ENCODE results near the gene ZNF423.
A peak's percentile ranks its signal among the peaks of the same experiment; 100 is the strongest.

The ZNF423 gene

GRCh38 chr16:49464877-49465504 lies 390.9 kb downstream of the ZNF423 start:
- no peak for TF ChIP-seq YY1 (IDR thresholded peaks at IDR 0.05; ENCODE audit: insufficient read depth, insufficient read length)
- TF ChIP-seq ZNF274 (IDR thresholded peaks at IDR 0.05; ENCODE audit: low read depth, low read length): no peak
- no peak for TF ChIP-seq SUZ12 (IDR thresholded peaks at IDR 0.05; ENCODE audit: extremely low read depth, insufficient read depth, insufficient read length)
- peaks cover 27% of the 10 kb centered on the region for H3K27me3 ChIP-seq (ENCODE audit: insufficient read depth, insufficient read length)
- H3K4me3 ChIP-seq (ENCODE audit: insufficient read length, low read depth): peak overlapping the region; percentile 55
- no peaks in the 10 kb centered on the region for H3K36me3 ChIP-seq (ENCODE audit: insufficient read depth, insufficient read length, low read length)
- peaks cover 6% of the 10 kb centered on the region for H3K4me1 ChIP-seq (ENCODE audit: insufficient read depth, insufficient read length)
- H3K9me3 ChIP-seq (ENCODE audit: insufficient read depth, low read length): no peaks in the 10 kb centered on the region
- DNase-seq (ENCODE audit: low read depth, low spot score): no peak
- peak overlapping the region; percentile 84 for H3K9ac ChIP-seq (ENCODE audit: insufficient read length, low read depth)

GRCh38 chr16:49464093-49464492 lies 391.8 kb downstream of the ZNF423 start:
- Histone ChIP-seq H3K27me3 (ENCODE audit: insufficient read depth, insufficient read length) (peaks cover 27% of the 10 kb centered on the region), H3K9me3 (ENCODE audit: insufficient read depth, low read length) (no peaks in the 10 kb centered on the region), H3K4me3 (ENCODE audit: insufficient read length, low read depth) (no peak overlapping the region), H3K9ac (ENCODE audit: insufficient read length, low read depth) (no peak overlapping the region), H3K36me3 (ENCODE audit: insufficient read depth, insufficient read length, low read length) (no peaks in the 10 kb centered on the region), H3K4me1 (ENCODE audit: insufficient read depth, insufficient read length) (peaks cover 3% of the 10 kb centered on the region)
- no peak for DNase-seq (ENCODE audit: low read depth, low spot score)
- TF ChIP-seq ZNF274 (IDR thresholded peaks at IDR 0.05; ENCODE audit: low read depth, low read length) (no peak), SUZ12 (IDR thresholded peaks at IDR 0.05; ENCODE audit: extremely low read depth, insufficient read depth, insufficient read length) (no peak), YY1 (IDR thresholded peaks at IDR 0.05; ENCODE audit: insufficient read depth, insufficient read length) (no peak)

DNA sequence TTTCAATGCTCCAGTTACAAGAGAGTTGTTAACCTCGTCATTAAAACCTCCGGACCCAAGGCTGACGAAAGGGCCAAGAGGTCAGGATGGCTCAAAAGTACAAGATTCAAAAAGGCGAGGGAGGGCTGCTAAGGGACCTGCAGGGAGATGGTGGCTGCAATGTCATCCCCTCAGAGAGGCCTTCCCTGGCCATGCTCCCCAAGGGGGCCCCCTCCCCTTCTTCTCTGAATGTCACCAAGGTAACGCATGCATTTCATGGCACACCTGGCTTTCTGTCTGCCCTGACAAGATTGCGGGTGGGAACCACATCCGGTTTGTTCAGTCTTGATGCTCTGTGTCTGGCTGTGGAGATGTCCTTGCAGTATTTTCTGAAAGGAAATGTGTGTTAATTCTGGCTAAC lies 392.4 kb downstream of the ZNF423 start:
- Histone ChIP-seq H3K9ac (ENCODE audit: insufficient read length, low read depth) (no peak overlapping the region), H3K27me3 (ENCODE audit: insufficient read depth, insufficient read length) (peaks cover 27% of the 10 kb centered on the region), H3K4me3 (ENCODE audit: insufficient read length, low read depth) (no peak overlapping the region), H3K4me1 (ENCODE audit: insufficient read depth, insufficient read length) (peaks cover 3% of the 10 kb centered on the region), H3K9me3 (ENCODE audit: insufficient read depth, low read length) (no peaks in the 10 kb centered on the region), H3K36me3 (ENCODE audit: insufficient read depth, insufficient read length, low read length) (no peaks in the 10 kb centered on the region)
- no peak for TF ChIP-seq SUZ12 (IDR thresholded peaks at IDR 0.05; ENCODE audit: extremely low read depth, insufficient read depth, insufficient read length)
- no peak for TF ChIP-seq ZNF274 (IDR thresholded peaks at IDR 0.05; ENCODE audit: low read depth, low read length)
- no peak for TF ChIP-seq YY1 (IDR thresholded peaks at IDR 0.05; ENCODE audit: insufficient read depth, insufficient read length)
- DNase-seq (ENCODE audit: low read depth, low spot score): no peak

- Histone ChIP-seq H3K27me3 (ENCODE audit: insufficient read depth, insufficient read length) (peaks cover 27% of the 10 kb centered on the region), H3K9ac (ENCODE audit: insufficient read length, low read depth) (no peak overlapping the region), H3K4me3 (ENCODE audit: insufficient read length, low read depth) (no peak overlapping the region), H3K9me3 (ENCODE audit: insufficient read depth, low read length) (no peaks in the 10 kb centered on the region), H3K36me3 (ENCODE audit: insufficient read depth, insufficient read length, low read length) (no peaks in the 10 kb centered on the region), H3K4me1 (ENCODE audit: insufficient read depth, insufficient read length) (peaks cover 3% of the 10 kb centered on the region)
- TF ChIP-seq YY1 (IDR thresholded peaks at IDR 0.05; ENCODE audit: insufficient read depth, insufficient read length) (no peak), ZNF274 (IDR thresholded peaks at IDR 0.05; ENCODE audit: low read depth, low read length) (no peak), SUZ12 (IDR thresholded peaks at IDR 0.05; ENCODE audit: extremely low read depth, insufficient read depth, insufficient read length) (no peak)
- DNase-seq (ENCODE audit: low read depth, low spot score): no peak
Observed at GRCh38 chr16:49462989-49463371, 392.9 kb downstream of the ZNF423 start.

DNA sequence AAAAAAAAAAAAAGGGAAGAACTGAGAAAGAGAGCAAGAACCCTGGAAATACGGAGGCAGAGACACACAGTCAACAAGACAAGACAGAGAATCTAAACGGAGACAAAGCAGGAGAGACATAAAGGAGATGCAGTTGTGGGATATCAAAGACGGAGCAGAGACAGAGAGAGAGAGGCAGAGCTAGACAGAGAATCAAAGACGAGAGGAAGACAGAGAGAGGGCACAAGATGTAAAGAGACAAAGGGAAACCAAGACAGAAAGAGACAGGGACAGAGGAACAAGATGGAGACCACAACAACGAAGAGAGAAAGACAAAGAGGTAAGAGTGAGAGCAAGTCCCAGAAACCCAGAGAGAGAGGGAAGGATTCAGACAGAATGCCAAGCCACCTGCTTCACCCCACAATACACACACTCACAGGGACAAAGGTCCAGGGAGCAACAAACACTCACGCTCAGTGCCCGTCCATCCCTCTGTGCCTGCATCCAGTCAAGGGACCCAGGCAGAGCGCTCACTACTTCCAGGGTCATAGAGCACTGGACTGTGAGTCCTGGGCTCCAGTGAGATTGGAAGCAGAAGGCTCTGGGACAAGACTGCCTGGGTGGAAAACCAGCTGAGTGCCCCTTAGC lies 393.4 kb downstream of the ZNF423 start:
- DNase-seq (ENCODE audit: low read depth, low spot score): no peak
- no peak for TF ChIP-seq YY1 (IDR thresholded peaks at IDR 0.05; ENCODE audit: insufficient read depth, insufficient read length)
- TF ChIP-seq ZNF274 (IDR thresholded peaks at IDR 0.05; ENCODE audit: low read depth, low read length): no peak
- no peak for TF ChIP-seq SUZ12 (IDR thresholded peaks at IDR 0.05; ENCODE audit: extremely low read depth, insufficient read depth, insufficient read length)
- Histone ChIP-seq H3K36me3 (ENCODE audit: insufficient read depth, insufficient read length, low read length) (no peaks in the 10 kb centered on the region), H3K4me1 (ENCODE audit: insufficient read depth, insufficient read length) (peaks cover 3% of the 10 kb centered on the region), H3K4me3 (ENCODE audit: insufficient read length, low read depth) (no peak overlapping the region), H3K9me3 (ENCODE audit: insufficient read depth, low read length) (no peaks in the 10 kb centered on the region), H3K27me3 (ENCODE audit: insufficient read depth, insufficient read length) (peaks cover 27% of the 10 kb centered on the region), H3K9ac (ENCODE audit: insufficient read length, low read depth) (no peak overlapping the region)

GRCh38 chr16:49461517-49461951 lies 394.4 kb downstream of the ZNF423 start:
- Histone ChIP-seq H3K9me3 (ENCODE audit: insufficient read depth, low read length) (no peaks in the 10 kb centered on the region), H3K4me3 (ENCODE audit: insufficient read length, low read depth) (no peak overlapping the region), H3K9ac (ENCODE audit: insufficient read length, low read depth) (no peak overlapping the region), H3K27me3 (ENCODE audit: insufficient read depth, insufficient read length) (peaks cover 27% of the 10 kb centered on the region), H3K4me1 (ENCODE audit: insufficient read depth, insufficient read length) (peaks cover 3% of the 10 kb centered on the region), H3K36me3 (ENCODE audit: insufficient read depth, insufficient read length, low read length) (no peaks in the 10 kb centered on the region)
- no peak for DNase-seq (ENCODE audit: low read depth, low spot score)
- TF ChIP-seq ZNF274 (IDR thresholded peaks at IDR 0.05; ENCODE audit: low read depth, low read length): no peak

DNA sequence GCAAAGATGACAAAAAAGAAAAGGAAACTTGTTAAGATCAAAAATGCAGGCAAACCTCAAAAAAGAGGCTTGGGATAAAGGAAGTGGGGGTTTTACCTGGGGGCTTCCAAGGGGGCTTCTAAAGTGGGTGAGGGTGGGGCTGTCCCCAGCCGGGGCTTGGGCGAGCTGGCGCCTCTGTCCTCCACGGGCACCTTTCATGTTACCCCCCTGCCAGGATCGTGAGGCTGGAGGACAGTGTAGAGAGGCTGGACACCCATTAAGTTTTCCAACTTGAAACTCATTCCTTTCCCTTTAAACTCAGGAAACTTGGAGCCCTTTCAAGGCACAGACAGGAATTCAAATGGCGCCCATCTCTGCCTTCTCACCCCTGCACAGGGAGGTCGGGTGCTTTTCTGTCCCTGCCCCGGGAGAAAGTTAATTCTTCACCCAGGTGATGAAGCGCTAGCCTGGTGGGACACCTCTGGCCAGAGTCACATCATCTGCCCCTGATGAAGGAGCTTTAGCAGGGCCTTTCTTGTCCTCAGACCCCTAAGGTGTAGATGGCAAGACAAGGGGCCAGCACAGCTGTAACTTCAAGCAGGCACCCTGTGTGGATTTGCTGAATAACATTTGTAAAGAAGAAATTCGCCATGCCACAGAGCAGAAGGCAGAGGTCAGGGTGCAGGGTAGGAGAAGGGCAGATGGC lies 395.0 kb downstream of the ZNF423 start:
- H3K27me3 ChIP-seq (ENCODE audit: insufficient read depth, insufficient read length): peaks cover 22% of the 10 kb centered on the region
- peaks cover 3% of the 10 kb centered on the region for H3K4me1 ChIP-seq (ENCODE audit: insufficient read depth, insufficient read length)
- no peak overlapping the region for H3K9ac ChIP-seq (ENCODE audit: insufficient read length, low read depth)
- no peak for TF ChIP-seq ZNF274 (IDR thresholded peaks at IDR 0.05; ENCODE audit: low read depth, low read length)
- TF ChIP-seq YY1 (IDR thresholded peaks at IDR 0.05; ENCODE audit: insufficient read depth, insufficient read length): no peak
- TF ChIP-seq SUZ12 (IDR thresholded peaks at IDR 0.05; ENCODE audit: extremely low read depth, insufficient read depth, insufficient read length): no peak
- DNase-seq (ENCODE audit: low read depth, low spot score): no peak
- H3K4me3 ChIP-seq (ENCODE audit: insufficient read length, low read depth): no peak overlapping the region
- H3K9me3 ChIP-seq (ENCODE audit: insufficient read depth, low read length): no peaks in the 10 kb centered on the region
- no peaks in the 10 kb centered on the region for H3K36me3 ChIP-seq (ENCODE audit: insufficient read depth, insufficient read length, low read length)
